Activated CD4-positive, alpha-beta memory T cell treated with anti-CD3 and anti-CD28 coated beads, Interleukin-2, amount 10 ng/mL, durations not matched to agents 7 days and 5 days (primary cell): ENCODE results near the gene CD24. TPM values are rescaled to one million over a fixed set of nuclear protein-coding genes. Genes with fewer than 3 reads are reported as not detected.
A peak's percentile ranks its signal among the peaks of the same experiment; 100 is the strongest.

ENCODE experiments used
- CTCF ChIA-PET: fragments of 350-600 bp; sonication (Branson Sonifier 250); formaldehyde crosslinking; loops from one replicate; lab custom pipeline; 2021; ENCODE audit warnings: antibody characterized with exemption, inconsistent platforms; lab: Charles Lee
- POLR2A ChIA-PET: fragments of 350-600 bp; sonication (Branson Sonifier 250); formaldehyde crosslinking; loops from one replicate; lab custom pipeline; 2021; ENCODE audit warnings: antibody characterized with exemption; lab: Charles Lee
- DNase-seq: peaks from one replicate; pipeline ENCODE4 v3.0.0-alpha.2; 2020
- H3K27ac Mint-ChIP-seq: one replicate; pipeline ENCODE4 v1.8.0; 2021; ENCODE audit warnings: mild to moderate bottlenecking, mixed read lengths
- H3K27me3 Mint-ChIP-seq: one replicate; pipeline ENCODE4 v1.8.0; 2021; ENCODE audit warnings: mixed read lengths
- H3K36me3 Mint-ChIP-seq: one replicate; pipeline ENCODE4 v1.8.0; 2021; ENCODE audit warnings: low read depth, mixed read lengths
- H3K4me1 Mint-ChIP-seq: one replicate; pipeline ENCODE4 v1.8.0; 2021; ENCODE audit warnings: mixed read lengths
- H3K4me3 Mint-ChIP-seq: one replicate; pipeline ENCODE4 v1.8.0; 2021; ENCODE audit warnings: mild to moderate bottlenecking, mixed read lengths
- H3K9me3 Mint-ChIP-seq: one replicate; pipeline ENCODE4 v1.8.0; 2021; ENCODE audit warnings: mixed read lengths
- total RNA-seq, 2 experiments: library from RNA; stranded (reverse); gene quantifications; one replicate each; pipeline ENCODE4 v1.2.3, GENCODE V29; 2021

Gene CD24
- total RNA-seq, 2 experiments from 2014 or later: 0.40 TPM; not detected in 1

- Mint-ChIP-seq H3K4me1 (no peaks in the 10 kb centered on the region), H3K4me3 (no peak overlapping the region), H3K9me3 (no peaks in the 10 kb centered on the region), H3K27me3 (peaks cover 20% of the 10 kb centered on the region), H3K36me3 (no peaks in the 10 kb centered on the region), H3K27ac (no peak overlapping the region)
- POLR2A ChIA-PET: no interaction called here
- DNase-seq: no peak
- CTCF ChIA-PET: no interaction called here
Measured at GRCh38 chr6:106964954-106965353, 9.6 kb downstream of the CD24 start.

- H3K4me1 Mint-ChIP-seq: no peaks in the 10 kb centered on the region
- POLR2A ChIA-PET: no interaction called here
- CTCF ChIA-PET: interaction anchor here (1.4 kb wide), 1 partner anchor 15 kb away, joined by 3 read pairs; no protein-coding TSS in a partner anchor
- H3K4me3 Mint-ChIP-seq: no peak overlapping the region
- H3K9me3 Mint-ChIP-seq: no peaks in the 10 kb centered on the region
- no peak for DNase-seq
- no peaks in the 10 kb centered on the region for H3K36me3 Mint-ChIP-seq
- H3K27ac Mint-ChIP-seq: no peak overlapping the region
- H3K27me3 Mint-ChIP-seq: peaks cover 17% of the 10 kb centered on the region
Measured at GRCh38 chr6:106964099-106964498, 10.4 kb downstream of the CD24 start.

DNA sequence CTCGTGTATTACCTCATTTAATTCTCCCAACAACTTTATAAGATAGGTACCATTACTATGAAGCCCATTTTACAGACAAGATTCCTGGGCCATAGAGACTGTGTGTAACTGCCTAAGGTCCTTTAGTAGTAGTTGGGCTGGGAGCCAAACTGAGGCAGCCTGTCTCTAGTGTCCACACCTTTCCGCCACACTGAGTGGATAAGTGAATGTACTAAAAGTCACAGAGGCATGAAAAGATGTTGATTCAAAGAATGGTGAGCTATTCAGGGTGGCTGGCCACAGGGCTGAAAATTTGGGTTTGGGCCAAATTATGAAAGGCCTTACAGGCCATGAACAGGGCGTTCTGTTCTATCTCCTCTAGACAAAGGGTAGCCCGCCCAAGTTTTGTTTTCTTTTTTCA, 11.0 kb downstream of the CD24 start:
- POLR2A ChIA-PET: no interaction called here
- DNase-seq: no peak

DNA sequence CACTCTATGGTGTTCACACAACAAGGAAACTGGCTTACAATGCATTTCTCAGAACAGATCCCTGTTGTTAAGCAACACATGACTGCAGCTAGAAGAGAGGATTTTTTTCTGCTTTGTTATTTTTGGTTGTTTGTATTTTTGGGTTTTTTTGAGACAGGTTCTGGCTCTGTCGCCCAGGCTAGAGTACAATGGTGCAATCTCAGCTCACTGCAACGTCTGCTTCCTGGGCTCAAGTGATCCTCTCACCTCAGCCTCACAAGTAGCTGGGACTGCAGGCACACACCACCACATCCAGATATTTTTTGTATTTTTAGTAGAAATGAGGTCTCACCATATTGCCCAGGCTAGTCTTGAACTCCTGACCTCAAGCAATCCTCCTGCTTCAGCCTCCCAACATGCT, 12.7 kb downstream of the CD24 start:
- Mint-ChIP-seq H3K36me3 (no peaks in the 10 kb centered on the region), H3K9me3 (no peaks in the 10 kb centered on the region), H3K4me3 (no peak overlapping the region), H3K27me3 (peaks cover 14% of the 10 kb centered on the region), H3K4me1 (no peaks in the 10 kb centered on the region), H3K27ac (no peak overlapping the region)
- DNase-seq: no peak
- POLR2A ChIA-PET: no interaction called here
- CTCF ChIA-PET: no interaction called here

More for the DNA sequence above, 11.0 kb downstream of the CD24 start:
- no peaks in the 10 kb centered on the region for H3K4me1 Mint-ChIP-seq
- CTCF ChIA-PET: interaction anchor here (1.4 kb wide), 1 partner anchor 16 kb away, joined by 3 read pairs; no protein-coding TSS in a partner anchor
- no peak overlapping the region for H3K4me3 Mint-ChIP-seq
- H3K36me3 Mint-ChIP-seq: no peaks in the 10 kb centered on the region
- H3K27ac Mint-ChIP-seq: no peak overlapping the region
- H3K27me3 Mint-ChIP-seq: peaks cover 15% of the 10 kb centered on the region
- no peaks in the 10 kb centered on the region for H3K9me3 Mint-ChIP-seq

- DNase-seq: no peak
- H3K4me1 Mint-ChIP-seq: no peaks in the 10 kb centered on the region
- no peak overlapping the region for H3K27ac Mint-ChIP-seq
- CTCF ChIA-PET: no interaction called here
- no peaks in the 10 kb centered on the region for H3K9me3 Mint-ChIP-seq
- POLR2A ChIA-PET: no interaction called here
- no peaks in the 10 kb centered on the region for H3K36me3 Mint-ChIP-seq
- H3K27me3 Mint-ChIP-seq: peaks cover 14% of the 10 kb centered on the region
- no peak overlapping the region for H3K4me3 Mint-ChIP-seq
Measured at GRCh38 chr6:106961136-106961535, 13.4 kb downstream of the CD24 start.

DNA sequence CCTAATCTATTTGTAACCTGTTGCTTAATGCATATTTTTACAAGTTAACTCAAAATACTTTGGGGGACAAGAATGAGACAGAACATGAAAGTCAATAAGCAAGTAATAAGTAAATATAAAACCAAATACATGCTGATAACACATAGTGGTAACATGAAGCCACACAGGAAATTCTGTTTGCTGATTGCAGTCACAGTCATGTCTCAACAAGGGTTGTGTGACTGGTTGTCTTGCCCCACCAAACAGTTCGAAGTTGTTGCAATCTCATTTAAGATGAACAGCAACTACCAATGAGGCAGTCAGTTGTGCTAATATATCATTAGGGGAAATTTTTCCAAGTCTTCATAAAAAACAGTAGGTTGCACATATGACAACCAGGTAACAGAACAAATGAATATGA, 14.5 kb downstream of the CD24 start:
- no peaks in the 10 kb centered on the region for H3K9me3 Mint-ChIP-seq
- no peak for DNase-seq
- H3K27me3 Mint-ChIP-seq: peaks cover 14% of the 10 kb centered on the region
- H3K4me3 Mint-ChIP-seq: no peak overlapping the region
- CTCF ChIA-PET: no interaction called here
- H3K36me3 Mint-ChIP-seq: no peaks in the 10 kb centered on the region
- POLR2A ChIA-PET: no interaction called here
- no peak overlapping the region for H3K27ac Mint-ChIP-seq
- no peaks in the 10 kb centered on the region for H3K4me1 Mint-ChIP-seq

DNA sequence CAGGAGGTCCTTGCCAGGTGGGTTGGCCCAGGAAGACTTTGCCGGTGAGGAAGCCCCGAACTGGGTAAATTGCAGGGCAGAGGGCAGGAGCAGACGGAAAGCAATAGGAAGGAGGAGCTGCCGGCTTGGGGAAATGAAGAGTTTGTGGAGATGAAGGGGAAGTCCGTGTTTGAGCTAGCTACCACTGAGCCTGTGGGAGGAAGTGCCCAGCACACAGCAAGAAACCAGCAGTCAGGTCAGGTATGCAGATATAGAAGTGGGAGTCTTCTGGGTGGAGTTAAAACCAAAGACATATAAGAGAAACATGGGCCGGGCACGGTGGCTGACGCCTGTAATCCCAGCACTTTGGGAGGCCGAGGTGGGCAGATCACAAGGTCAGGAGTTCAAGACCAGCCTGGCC, 34.7 kb downstream of the CD24 start:
- H3K27ac Mint-ChIP-seq: no peak overlapping the region
- no peak overlapping the region for H3K4me3 Mint-ChIP-seq
- ChIA-PET CTCF (no interaction called here), POLR2A (no interaction called here)
- no peaks in the 10 kb centered on the region for H3K4me1 Mint-ChIP-seq
- no peaks in the 10 kb centered on the region for H3K36me3 Mint-ChIP-seq
- DNase-seq: no peak
- no peaks in the 10 kb centered on the region for H3K9me3 Mint-ChIP-seq
- H3K27me3 Mint-ChIP-seq: peaks cover 38% of the 10 kb centered on the region

- H3K4me1 Mint-ChIP-seq: no peaks in the 10 kb centered on the region
- ChIA-PET CTCF (no interaction called here), POLR2A (no interaction called here)
- no peaks in the 10 kb centered on the region for H3K36me3 Mint-ChIP-seq
- H3K9me3 Mint-ChIP-seq: no peaks in the 10 kb centered on the region
- H3K27me3 Mint-ChIP-seq: peaks cover 38% of the 10 kb centered on the region
- no peak overlapping the region for H3K27ac Mint-ChIP-seq
- no peak overlapping the region for H3K4me3 Mint-ChIP-seq
- DNase-seq: no peak
Measured at GRCh38 chr6:106939208-106939607, 35.3 kb downstream of the CD24 start.

DNA sequence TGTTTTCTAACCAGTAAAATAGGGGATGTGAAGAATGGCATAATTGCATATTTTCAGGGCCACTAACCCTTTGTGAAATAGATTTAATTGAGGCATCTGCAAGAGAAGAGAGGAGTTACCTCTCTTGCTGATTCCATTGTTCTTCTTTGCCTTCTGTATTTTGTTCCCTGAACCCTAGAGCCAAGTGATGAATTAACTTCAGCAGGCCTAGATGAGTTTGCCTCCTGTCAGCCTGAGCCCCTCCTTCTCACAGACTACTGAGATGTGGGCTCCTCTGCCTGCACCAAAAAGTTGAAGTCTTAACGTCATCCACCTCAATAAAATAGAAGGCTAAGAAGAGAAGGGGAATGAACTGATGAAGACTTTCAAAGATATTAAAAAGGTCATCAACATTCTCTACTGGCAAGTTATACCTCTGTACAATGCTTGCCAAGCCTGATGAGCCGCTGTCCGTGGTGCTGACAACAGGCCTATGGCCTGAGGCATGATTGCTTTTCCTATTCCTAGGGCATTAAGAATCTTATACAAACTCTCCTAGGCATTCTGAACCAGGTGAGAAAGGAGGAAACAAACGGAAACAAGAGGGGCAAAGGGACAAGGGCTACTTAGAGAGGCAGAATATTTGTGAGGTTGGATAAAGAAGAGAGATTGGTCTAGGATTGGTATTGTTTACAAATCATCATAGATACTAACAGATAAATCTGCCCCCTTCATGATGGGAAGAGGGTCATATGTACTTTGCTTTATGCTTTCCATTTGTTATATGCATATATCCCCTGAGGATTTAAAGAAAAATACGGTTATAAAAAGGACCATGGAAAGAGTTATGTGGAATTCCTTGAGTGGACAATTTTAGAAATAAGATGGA, 46.8 kb downstream of the CD24 start:
- CTCF ChIA-PET: no interaction called here
- Mint-ChIP-seq H3K4me3 (no peak overlapping the region), H3K9me3 (no peaks in the 10 kb centered on the region), H3K27me3 (peaks cover 40% of the 10 kb centered on the region), H3K36me3 (no peaks in the 10 kb centered on the region), H3K27ac (no peak overlapping the region), H3K4me1 (no peaks in the 10 kb centered on the region)
- peak; percentile 34 for DNase-seq
- POLR2A ChIA-PET: no interaction called here

DNA sequence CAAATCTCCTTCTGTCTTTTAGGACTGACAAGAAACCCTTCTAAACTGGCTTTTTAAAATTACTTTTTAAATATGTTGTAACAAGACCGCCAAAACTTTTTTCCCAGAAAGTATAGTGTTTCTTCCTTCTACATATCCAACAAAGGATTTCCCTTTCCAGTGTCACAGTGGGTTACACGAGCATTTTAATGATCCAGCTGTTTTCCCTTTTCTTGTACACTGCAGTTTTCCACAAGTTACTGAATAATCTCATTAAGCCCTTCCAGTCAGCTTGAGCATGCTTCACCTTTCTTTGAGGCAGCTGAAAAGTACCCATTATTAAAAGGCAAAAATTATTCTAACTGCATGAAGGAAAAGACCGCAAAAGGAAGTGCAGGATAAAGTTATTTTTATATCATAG, 48.6 kb downstream of the CD24 start:
- H3K9me3 Mint-ChIP-seq: no peaks in the 10 kb centered on the region
- ChIA-PET CTCF (no interaction called here), POLR2A (no interaction called here)
- DNase-seq: no peak
- H3K4me1 Mint-ChIP-seq: no peaks in the 10 kb centered on the region
- no peak overlapping the region for H3K27ac Mint-ChIP-seq
- H3K27me3 Mint-ChIP-seq: peaks cover 33% of the 10 kb centered on the region
- H3K4me3 Mint-ChIP-seq: no peak overlapping the region
- no peaks in the 10 kb centered on the region for H3K36me3 Mint-ChIP-seq

DNA sequence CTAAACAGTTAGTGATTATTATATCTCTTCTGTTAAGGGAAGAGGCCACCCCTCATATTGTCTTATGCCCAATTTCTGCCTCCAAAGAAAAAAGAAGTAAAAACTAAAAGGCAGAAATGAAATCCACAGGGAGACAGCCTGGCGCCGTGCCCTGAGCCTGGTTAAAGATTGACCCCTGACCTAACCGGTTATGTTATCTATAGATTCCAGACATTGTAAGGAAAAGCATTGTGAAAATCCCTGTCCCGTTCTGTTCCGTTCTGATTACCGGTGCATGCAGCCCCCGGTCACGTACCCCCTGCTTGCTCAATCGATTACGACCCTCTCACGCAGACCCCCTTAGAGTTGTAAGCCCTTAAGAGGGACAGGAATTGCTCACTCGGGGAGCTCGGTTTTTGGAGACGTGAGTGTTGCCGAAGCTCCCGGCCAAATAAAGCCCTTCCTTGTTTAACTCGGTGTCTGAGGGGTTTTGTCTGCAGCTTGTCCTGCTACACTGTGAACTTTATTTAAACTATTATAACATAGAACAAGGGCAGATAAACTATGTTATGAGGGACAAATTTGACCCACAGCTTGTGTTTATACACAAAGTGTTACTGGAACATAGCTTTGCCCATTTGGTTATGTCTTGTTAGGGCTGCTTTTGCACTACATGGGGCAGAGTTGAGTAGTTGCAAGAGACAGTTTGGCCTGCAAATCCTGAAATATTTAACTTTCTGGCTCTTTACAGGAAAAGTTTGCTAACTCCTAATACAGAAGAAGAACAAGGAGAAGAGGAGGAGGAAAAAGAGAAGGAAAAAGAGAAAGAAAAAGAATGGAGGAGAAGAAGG, 49.6 kb downstream of the CD24 start:
- DNase-seq: no peak
- CTCF ChIA-PET: interaction anchor here (0.5 kb wide), 2 partner anchors 25 to 531 kb away, joined by 3 to 4 read pairs; no protein-coding TSS in a partner anchor
- Mint-ChIP-seq H3K27me3 (peaks cover 34% of the 10 kb centered on the region), H3K36me3 (no peaks in the 10 kb centered on the region), H3K4me1 (no peaks in the 10 kb centered on the region), H3K9me3 (no peaks in the 10 kb centered on the region), H3K27ac (no peak overlapping the region), H3K4me3 (no peak overlapping the region)
- POLR2A ChIA-PET: no interaction called here

- ChIA-PET POLR2A (no interaction called here), CTCF (no interaction called here)
- H3K27me3 Mint-ChIP-seq: peaks cover 36% of the 10 kb centered on the region
- H3K4me3 Mint-ChIP-seq: no peak overlapping the region
- H3K4me1 Mint-ChIP-seq: no peaks in the 10 kb centered on the region
- H3K9me3 Mint-ChIP-seq: no peaks in the 10 kb centered on the region
- no peaks in the 10 kb centered on the region for H3K36me3 Mint-ChIP-seq
- no peak for DNase-seq
- H3K27ac Mint-ChIP-seq: no peak overlapping the region
Measured at GRCh38 chr6:106922626-106923025, 51.9 kb downstream of the CD24 start.
